GM12872 (cell line): ENCODE measurements around the gene ROR1.

Source experiments
- CTCF ChIP-seq: IDR thresholded peaks from 3 replicates; pipeline ENCODE4 v1.5.1; 2011; ENCODE audit warnings: low read depth, mild to moderate bottlenecking, low read length, moderate library complexity; ENCODE audit not compliant: insufficient read depth

Gene ROR1

GRCh38 chr1:64171797-64172281, 398.0 kb downstream of the ROR1 start:
- no peak for TF ChIP-seq CTCF

- no peak for TF ChIP-seq CTCF
These were observed 398.7 kb downstream of the ROR1 start for GRCh38 chr1:64172458-64172983.

- TF ChIP-seq CTCF: no peak
These were observed 399.6 kb downstream of the ROR1 start for GRCh38 chr1:64173336-64173940.

GRCh38 chr1:64175639-64176038, 401.8 kb downstream of the ROR1 start:
- no peak for TF ChIP-seq CTCF

GRCh38 chr1:64176659-64177058, 402.8 kb downstream of the ROR1 start:
- TF ChIP-seq CTCF: no peak

- TF ChIP-seq CTCF: no peak
These were observed 405.8 kb downstream of the ROR1 start for GRCh38 chr1:64179588-64179987.

- TF ChIP-seq CTCF: no peak
These were observed 408.4 kb downstream of the ROR1 start for GRCh38 chr1:64182207-64182606.
